Vagina (tissue), 2 donors: ENCODE data around the gene IPO8.

Source experiments
- CTCF ChIP-seq, 3 experiments: fragments of 450-650 bp in 2 of 3; fragments of 200-600 bp in 1 of 3; sonication (generic) in 1 of 3; IDR thresholded peaks; one replicate each; pipeline ENCODE4 v1.5.1; 2017 to 2019; ENCODE audit warnings: antibody characterized with exemption in 3 of 3, mild to moderate bottlenecking in 2 of 3, moderate library complexity in 2 of 3
- POLR2A ChIP-seq, 2 donors: fragments of 450-650 bp; IDR thresholded peaks; one replicate each; pipeline ENCODE4 v1.6.1; 2017; ENCODE audit warnings: antibody characterized with exemption in 2 of 2, mild to moderate bottlenecking in 2 of 2, moderate library complexity in 2 of 2
- POLR2AphosphoS5 ChIP-seq, 2 donors: sonication (generic); formaldehyde crosslinking; IDR thresholded peaks; one replicate each; pipeline ENCODE4 v1.9.0; 2017; ENCODE audit warnings: antibody characterized with exemption in 2 of 2, mild to moderate bottlenecking in 2 of 2, low read depth in 1 of 2; ENCODE audit not compliant: insufficient read depth in 1 of 2

GRCh38 chr12:30725739-30726138 lies 30.1 kb upstream of the IPO8 start:
- no peak for TF ChIP-seq CTCF (IDR thresholded peaks at IDR 0.05)
- TF ChIP-seq POLR2A (IDR thresholded peaks at IDR 0.05), result no peak
- no peak for TF ChIP-seq POLR2AphosphoS5 (IDR thresholded peaks at IDR 0.05; ENCODE audit: insufficient read depth in 1 of 2, low read depth in 1 of 2)
